Dendritic cell treated with granulocyte-macrophage colony-stimulating factor and Interleukin-4, amounts not matched to agents 40 ng/mL and 50 ng/mL, for 4 days (primary cell): ENCODE results near the gene PARD3.
A peak's percentile ranks its signal among the peaks of the same experiment; 100 is the strongest.
"Not testable (repeated sequence)": the region's sequence is repeated elsewhere in the genome, so short reads cannot be mapped to it uniquely, and the experiment has no call there.

Source experiments
- H3K27ac Mint-ChIP-seq: one replicate; pipeline ENCODE4 v1.8.0; 2022; ENCODE audit warnings: mild to moderate bottlenecking, mixed read lengths
- H3K27me3 Mint-ChIP-seq: one replicate; pipeline ENCODE4 v1.8.0; 2022; ENCODE audit warnings: mild to moderate bottlenecking, mixed read lengths
- H3K36me3 Mint-ChIP-seq: one replicate; pipeline ENCODE4 v1.8.0; 2022; ENCODE audit warnings: low read depth, mixed read lengths
- H3K4me1 Mint-ChIP-seq: one replicate; pipeline ENCODE4 v1.8.0; 2022; ENCODE audit warnings: low read depth, mixed read lengths
- H3K4me3 Mint-ChIP-seq: one replicate; pipeline ENCODE4 v1.8.0; 2022; ENCODE audit warnings: mild to moderate bottlenecking, moderate library complexity, mixed read lengths
- H3K9me3 Mint-ChIP-seq: one replicate; pipeline ENCODE4 v1.8.0; 2022; ENCODE audit warnings: mixed read lengths
- intact Hi-C: fragments of 100-400 bp; cut with micrococcal nuclease; formaldehyde crosslinking; loops from one replicate; pipeline ENCODE4 v1.15.0; 2022

The PARD3 gene

GRCh38 chr10:34374356-34375045, 440.6 kb downstream of the PARD3 start:
- H3K27me3 Mint-ChIP-seq: no peaks in the 10 kb centered on the region
- H3K9me3 Mint-ChIP-seq: no peaks in the 10 kb centered on the region
- peak overlapping the region; percentile 86 for H3K27ac Mint-ChIP-seq
- H3K36me3 Mint-ChIP-seq: no peaks in the 10 kb centered on the region
- intact Hi-C loops: no loop called here
- H3K4me1 Mint-ChIP-seq: peaks cover 9% of the 10 kb centered on the region
- H3K4me3 Mint-ChIP-seq: peak overlapping the region; percentile 60

- intact Hi-C loops: no loop called here
- H3K27ac Mint-ChIP-seq: no peak overlapping the region
- no peak overlapping the region for H3K4me3 Mint-ChIP-seq
- no peaks in the 10 kb centered on the region for H3K36me3 Mint-ChIP-seq
- H3K4me1 Mint-ChIP-seq: peaks cover 9% of the 10 kb centered on the region
- no peaks in the 10 kb centered on the region for H3K27me3 Mint-ChIP-seq
- H3K9me3 Mint-ChIP-seq: no peaks in the 10 kb centered on the region
Observed at GRCh38 chr10:34373211-34373610, 441.9 kb downstream of the PARD3 start.

GRCh38 chr10:34372509-34372908, 442.6 kb downstream of the PARD3 start:
- H3K9me3 Mint-ChIP-seq: no peaks in the 10 kb centered on the region
- H3K27ac Mint-ChIP-seq: no peak overlapping the region
- intact Hi-C loops: no loop called here
- H3K27me3 Mint-ChIP-seq: no peaks in the 10 kb centered on the region
- H3K36me3 Mint-ChIP-seq: no peaks in the 10 kb centered on the region
- peaks cover 9% of the 10 kb centered on the region for H3K4me1 Mint-ChIP-seq
- H3K4me3 Mint-ChIP-seq: no peak overlapping the region

- H3K36me3 Mint-ChIP-seq: no peaks in the 10 kb centered on the region
- H3K4me3 Mint-ChIP-seq: no peak overlapping the region
- H3K27ac Mint-ChIP-seq: no peak overlapping the region
- H3K27me3 Mint-ChIP-seq: no peaks in the 10 kb centered on the region
- H3K9me3 Mint-ChIP-seq: no peaks in the 10 kb centered on the region
- peaks cover 8% of the 10 kb centered on the region for H3K4me1 Mint-ChIP-seq
- intact Hi-C loops: no loop called here
Observed at GRCh38 chr10:34370126-34370525, 445.0 kb downstream of the PARD3 start.

GRCh38 chr10:34369120-34369519, 446.0 kb downstream of the PARD3 start:
- Mint-ChIP-seq H3K27me3 (no peaks in the 10 kb centered on the region), H3K4me3 (no peak overlapping the region), H3K4me1 (no peaks in the 10 kb centered on the region), H3K27ac (no peak overlapping the region), H3K9me3 (no peaks in the 10 kb centered on the region), H3K36me3 (no peaks in the 10 kb centered on the region)
- intact Hi-C loops: no loop called here

GRCh38 chr10:34364253-34365037, 450.7 kb downstream of the PARD3 start:
- Mint-ChIP-seq H3K27ac (no peak overlapping the region), H3K27me3 (no peaks in the 10 kb centered on the region)

GRCh38 chr10:34360984-34361383, 454.1 kb downstream of the PARD3 start:
- no peaks in the 10 kb centered on the region for H3K27me3 Mint-ChIP-seq
- H3K4me1 Mint-ChIP-seq: no peaks in the 10 kb centered on the region
- H3K27ac Mint-ChIP-seq: no peak overlapping the region
- no peak overlapping the region for H3K4me3 Mint-ChIP-seq
- no peaks in the 10 kb centered on the region for H3K36me3 Mint-ChIP-seq
- intact Hi-C loops: no loop called here
- no peaks in the 10 kb centered on the region for H3K9me3 Mint-ChIP-seq

More at GRCh38 chr10:34364253-34365037, 450.7 kb downstream of the PARD3 start:
- Mint-ChIP-seq H3K4me3 (no peak overlapping the region), H3K9me3 (no peaks in the 10 kb centered on the region), H3K4me1 (no peaks in the 10 kb centered on the region), H3K36me3 (no peaks in the 10 kb centered on the region)
- intact Hi-C loops: no loop called here

- H3K27ac Mint-ChIP-seq: no peak overlapping the region
- no peaks in the 10 kb centered on the region for H3K27me3 Mint-ChIP-seq
- no peaks in the 10 kb centered on the region for H3K4me1 Mint-ChIP-seq
- H3K9me3 Mint-ChIP-seq: no peaks in the 10 kb centered on the region
- H3K4me3 Mint-ChIP-seq: no peak overlapping the region
- no peaks in the 10 kb centered on the region for H3K36me3 Mint-ChIP-seq
- intact Hi-C loops: no loop called here
Observed at GRCh38 chr10:34359435-34359813, 455.7 kb downstream of the PARD3 start.

GRCh38 chr10:34358729-34359434, 456.2 kb downstream of the PARD3 start:
- intact Hi-C loops: no loop called here
- Mint-ChIP-seq H3K4me1 (no peaks in the 10 kb centered on the region), H3K4me3 (no peak overlapping the region), H3K36me3 (no peaks in the 10 kb centered on the region), H3K27me3 (no peaks in the 10 kb centered on the region), H3K27ac (no peak overlapping the region), H3K9me3 (no peaks in the 10 kb centered on the region)

GRCh38 chr10:34356463-34356862, 458.6 kb downstream of the PARD3 start:
- H3K36me3 Mint-ChIP-seq: no peaks in the 10 kb centered on the region
- intact Hi-C loops: no loop called here
- no peaks in the 10 kb centered on the region for H3K4me1 Mint-ChIP-seq
- no peak overlapping the region for H3K27ac Mint-ChIP-seq
- H3K27me3 Mint-ChIP-seq: no peaks in the 10 kb centered on the region
- no peak overlapping the region for H3K4me3 Mint-ChIP-seq
- H3K9me3 Mint-ChIP-seq: no peaks in the 10 kb centered on the region

GRCh38 chr10:34353530-34353929, 461.6 kb downstream of the PARD3 start:
- H3K27me3 Mint-ChIP-seq, intact Hi-C loops, H3K4me3 Mint-ChIP-seq, H3K4me1 Mint-ChIP-seq, H3K9me3 Mint-ChIP-seq, H3K36me3 Mint-ChIP-seq, H3K27ac Mint-ChIP-seq: not testable (repeated sequence)

GRCh38 chr10:34352599-34353204, 462.4 kb downstream of the PARD3 start:
- H3K9me3 Mint-ChIP-seq, H3K27me3 Mint-ChIP-seq, H3K4me1 Mint-ChIP-seq, H3K36me3 Mint-ChIP-seq, H3K4me3 Mint-ChIP-seq, intact Hi-C loops, H3K27ac Mint-ChIP-seq: not testable (repeated sequence)

- no peaks in the 10 kb centered on the region for H3K4me1 Mint-ChIP-seq
- H3K4me3 Mint-ChIP-seq: no peak overlapping the region
- no peaks in the 10 kb centered on the region for H3K36me3 Mint-ChIP-seq
- no peak overlapping the region for H3K27ac Mint-ChIP-seq
- peaks cover 4% of the 10 kb centered on the region for H3K9me3 Mint-ChIP-seq
- H3K27me3 Mint-ChIP-seq: no peaks in the 10 kb centered on the region
- intact Hi-C loops: no loop called here
Observed at GRCh38 chr10:34351161-34351560, 463.9 kb downstream of the PARD3 start.

- peaks cover 7% of the 10 kb centered on the region for H3K9me3 Mint-ChIP-seq
- H3K4me1 Mint-ChIP-seq: no peaks in the 10 kb centered on the region
- intact Hi-C loops: no loop called here
- no peaks in the 10 kb centered on the region for H3K36me3 Mint-ChIP-seq
- H3K27me3 Mint-ChIP-seq: no peaks in the 10 kb centered on the region
- no peak overlapping the region for H3K27ac Mint-ChIP-seq
- no peak overlapping the region for H3K4me3 Mint-ChIP-seq
Observed at GRCh38 chr10:34348917-34349485, 466.1 kb downstream of the PARD3 start.
